ENCODE results near the gene BBIP1. TPM values are rescaled to one million over a fixed set of nuclear protein-coding genes. Genes with fewer than 3 reads are reported as not detected.

BBIP1 gene
- total RNA-seq, 4 donors from 2014 or later, result 9.8 to 32.2 (median 14.5) TPM

DNA sequence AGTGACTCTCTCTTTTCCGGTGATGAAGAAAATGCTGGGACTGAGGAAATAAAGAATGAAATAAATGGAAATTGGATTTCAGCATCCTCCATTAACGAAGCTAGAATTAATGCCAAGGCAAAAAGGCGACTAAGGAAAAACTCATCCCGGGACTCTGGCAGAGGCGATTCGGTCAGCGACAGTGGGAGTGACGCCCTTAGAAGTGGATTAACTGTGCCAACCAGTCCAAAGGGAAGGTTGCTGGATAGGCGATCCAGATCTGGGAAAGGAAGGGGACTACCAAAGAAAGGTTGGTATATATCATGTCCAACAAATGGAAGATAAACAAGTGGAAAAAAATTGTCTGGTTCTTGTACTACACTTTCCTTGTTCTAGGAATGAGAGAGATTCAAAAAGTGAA is 37.7 kb downstream of the BBIP1 start:
- no peak overlapping the region for H3K27ac ChIP-seq
- DNase-seq, result no peak
- H3K4me3 ChIP-seq, result no peak overlapping the region
- no peaks in the 10 kb centered on the region for H3K9me3 ChIP-seq
- TF ChIP-seq, protein P1, sequence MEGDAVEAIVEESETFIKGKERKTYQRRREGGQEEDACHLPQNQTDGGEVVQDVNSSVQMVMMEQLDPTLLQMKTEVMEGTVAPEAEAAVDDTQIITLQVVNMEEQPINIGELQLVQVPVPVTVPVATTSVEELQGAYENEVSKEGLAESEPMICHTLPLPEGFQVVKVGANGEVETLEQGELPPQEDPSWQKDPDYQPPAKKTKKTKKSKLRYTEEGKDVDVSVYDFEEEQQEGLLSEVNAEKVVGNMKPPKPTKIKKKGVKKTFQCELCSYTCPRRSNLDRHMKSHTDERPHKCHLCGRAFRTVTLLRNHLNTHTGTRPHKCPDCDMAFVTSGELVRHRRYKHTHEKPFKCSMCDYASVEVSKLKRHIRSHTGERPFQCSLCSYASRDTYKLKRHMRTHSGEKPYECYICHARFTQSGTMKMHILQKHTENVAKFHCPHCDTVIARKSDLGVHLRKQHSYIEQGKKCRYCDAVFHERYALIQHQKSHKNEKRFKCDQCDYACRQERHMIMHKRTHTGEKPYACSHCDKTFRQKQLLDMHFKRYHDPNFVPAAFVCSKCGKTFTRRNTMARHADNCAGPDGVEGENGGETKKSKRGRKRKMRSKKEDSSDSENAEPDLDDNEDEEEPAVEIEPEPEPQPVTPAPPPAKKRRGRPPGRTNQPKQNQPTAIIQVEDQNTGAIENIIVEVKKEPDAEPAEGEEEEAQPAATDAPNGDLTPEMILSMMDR (IDR thresholded peaks at IDR 0.05), result no peak
- no peak for TF ChIP-seq POLR2A (IDR thresholded peaks at IDR 0.05)
- H3K36me3 ChIP-seq, result peaks cover 0 to 90% (median 0%) of the 10 kb centered on the region in 3 donors
- H3K27me3 ChIP-seq, result no peaks in the 10 kb centered on the region
- H3K4me1 ChIP-seq, result peaks cover 0 to 41% (median 10%) of the 10 kb centered on the region in 4 donors

DNA sequence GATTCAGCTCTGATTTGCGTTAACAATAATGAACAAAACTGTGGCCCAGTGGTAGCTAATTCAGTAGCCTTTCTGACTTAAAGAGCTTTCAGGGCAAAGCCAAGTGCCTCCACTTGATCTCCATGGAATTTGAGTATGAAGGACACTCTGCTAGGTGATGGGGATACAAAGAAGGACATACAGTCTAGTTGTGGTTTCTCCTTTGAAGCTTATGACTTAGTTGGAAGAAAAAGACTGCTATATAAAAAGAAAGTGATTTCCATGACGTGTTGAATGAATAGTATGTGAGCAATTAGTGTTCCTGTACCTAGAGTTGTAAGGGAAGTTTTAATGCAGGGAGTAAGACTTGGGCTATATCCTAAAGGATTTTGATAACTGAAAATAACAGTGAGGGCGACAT is 39.0 kb downstream of the BBIP1 start:
- H3K36me3 ChIP-seq, result peaks cover 0 to 84% (median 0%) of the 10 kb centered on the region in 3 donors

DNA sequence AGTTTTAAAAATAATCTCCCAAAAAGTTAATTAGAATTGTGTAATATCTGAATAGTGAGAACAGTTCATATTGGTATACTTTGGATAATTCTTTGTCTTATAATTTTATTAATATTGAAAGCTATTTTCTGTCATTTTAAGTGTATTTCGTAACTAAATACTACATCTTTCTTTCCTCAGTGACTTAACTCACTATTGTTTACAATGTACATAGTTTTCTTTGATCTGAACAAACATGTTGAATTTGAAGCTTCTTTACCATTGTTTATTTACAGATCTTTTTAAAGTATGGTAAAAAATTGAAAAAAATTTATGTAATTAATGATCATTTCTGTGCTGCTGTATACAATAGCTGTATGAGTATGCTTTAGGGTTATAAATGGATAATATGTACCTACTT is 42.2 kb downstream of the BBIP1 start:
- no peak for DNase-seq
- TF ChIP-seq, protein P1 (IDR thresholded peaks at IDR 0.05), result no peak
- no peak for TF ChIP-seq POLR2A (IDR thresholded peaks at IDR 0.05)
- Histone ChIP-seq H3K4me3 (peak overlapping the region in 2 of 4 donors; percentile 12 to 83), H3K27me3 (no peaks in the 10 kb centered on the region), H3K27ac (no peak overlapping the region), H3K9me3 (no peaks in the 10 kb centered on the region), H3K4me1 (peaks cover 0 to 28% (median 2%) of the 10 kb centered on the region in 4 donors), H3K36me3 (peaks cover 0 to 53% (median 0%) of the 10 kb centered on the region in 3 donors)

More for the DNA sequence above, 39.0 kb downstream of the BBIP1 start:
- Histone ChIP-seq H3K27ac (no peak overlapping the region), H3K4me1 (peaks cover 0 to 39% (median 7%) of the 10 kb centered on the region in 4 donors), H3K9me3 (no peaks in the 10 kb centered on the region), H3K27me3 (no peaks in the 10 kb centered on the region), H3K4me3 (no peak overlapping the region)
- DNase-seq, result no peak
- TF ChIP-seq, protein P1 (IDR thresholded peaks at IDR 0.05), result no peak
- no peak for TF ChIP-seq POLR2A (IDR thresholded peaks at IDR 0.05)

DNA sequence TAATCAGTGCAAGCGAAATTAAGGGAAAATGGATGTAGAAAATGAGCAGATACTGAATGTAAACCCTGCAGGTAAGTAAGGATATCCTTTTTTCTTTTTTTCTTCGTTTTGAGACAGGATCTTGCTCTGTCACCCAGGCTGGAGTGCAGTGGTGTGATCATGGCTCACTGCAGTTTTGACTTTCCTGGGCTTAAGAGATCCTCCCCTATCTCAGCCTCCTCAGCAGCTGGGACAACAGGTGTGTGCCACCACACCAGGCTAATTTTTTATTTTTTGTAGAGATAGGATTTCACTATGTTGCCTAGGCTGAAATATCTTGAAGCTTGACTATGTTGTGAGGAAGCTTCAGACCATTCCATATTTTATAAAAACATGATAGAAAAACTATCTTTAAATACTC is 43.0 kb downstream of the BBIP1 start:
- H3K4me1 ChIP-seq, result peaks cover 0 to 26% (median 3%) of the 10 kb centered on the region in 4 donors
- peak overlapping the region in 2 of 4 donors; percentile 19 to 83 for H3K4me3 ChIP-seq

DNA sequence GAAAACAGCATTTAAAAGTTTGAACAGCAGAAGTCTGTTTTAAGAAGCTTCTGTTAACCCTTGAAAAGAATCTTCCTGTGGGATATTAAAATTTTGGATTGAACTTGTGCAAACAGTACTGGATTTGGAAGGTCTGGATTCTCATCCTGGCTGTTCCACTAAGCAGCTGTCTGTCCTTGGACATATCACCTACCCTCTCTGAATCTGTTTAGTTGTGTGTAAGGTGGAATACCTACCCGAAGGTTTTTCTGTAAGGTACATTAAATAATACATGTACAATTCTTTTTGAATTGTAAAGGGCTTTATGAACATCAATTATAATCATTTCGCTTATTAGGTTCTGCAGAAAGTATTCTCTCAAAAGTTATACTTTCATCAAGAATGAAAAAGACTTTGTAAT is 45.0 kb downstream of the BBIP1 start:
- no peak for DNase-seq

More for the DNA sequence above, 43.0 kb downstream of the BBIP1 start:
- no peak for DNase-seq
- peaks cover 0 to 45% (median 0%) of the 10 kb centered on the region in 3 donors for H3K36me3 ChIP-seq
- no peaks in the 10 kb centered on the region for H3K9me3 ChIP-seq
- TF ChIP-seq, protein P1 (IDR thresholded peaks at IDR 0.05), result no peak
- no peak for TF ChIP-seq POLR2A (IDR thresholded peaks at IDR 0.05)
- H3K27me3 ChIP-seq, result no peaks in the 10 kb centered on the region
- H3K27ac ChIP-seq, result no peak overlapping the region

More for the DNA sequence above, 45.0 kb downstream of the BBIP1 start:
- H3K9me3 ChIP-seq, result no peaks in the 10 kb centered on the region
- H3K4me1 ChIP-seq, result peaks cover 0 to 19% (median 13%) of the 10 kb centered on the region in 4 donors
- H3K27ac ChIP-seq, result peak overlapping the region; percentile 8 to 99 (median 78)
- H3K4me3 ChIP-seq, result peak overlapping the region; percentile 74 to 98 (median 82)
- H3K27me3 ChIP-seq, result no peaks in the 10 kb centered on the region
- TF ChIP-seq, protein P1 (IDR thresholded peaks at IDR 0.05), result no peak
- TF ChIP-seq POLR2A (IDR thresholded peaks at IDR 0.05), result no peak
- H3K36me3 ChIP-seq, result peaks cover 0 to 31% (median 0%) of the 10 kb centered on the region in 3 donors
